CD4-positive, alpha-beta T cell treated with Interferon alpha-2 for 1 hour (primary cell): ENCODE measurements around the gene SLC30A4.
"Not testable (repeated sequence)": the region's sequence is repeated elsewhere in the genome, so short reads cannot be mapped to it uniquely, and the experiment has no call there.

ENCODE experiments used
- DNase-seq, 2 donors: peaks; one replicate each; pipeline ENCODE4 v3.0.0-alpha.2; 2020 to 2022

The SLC30A4 gene, protein sequence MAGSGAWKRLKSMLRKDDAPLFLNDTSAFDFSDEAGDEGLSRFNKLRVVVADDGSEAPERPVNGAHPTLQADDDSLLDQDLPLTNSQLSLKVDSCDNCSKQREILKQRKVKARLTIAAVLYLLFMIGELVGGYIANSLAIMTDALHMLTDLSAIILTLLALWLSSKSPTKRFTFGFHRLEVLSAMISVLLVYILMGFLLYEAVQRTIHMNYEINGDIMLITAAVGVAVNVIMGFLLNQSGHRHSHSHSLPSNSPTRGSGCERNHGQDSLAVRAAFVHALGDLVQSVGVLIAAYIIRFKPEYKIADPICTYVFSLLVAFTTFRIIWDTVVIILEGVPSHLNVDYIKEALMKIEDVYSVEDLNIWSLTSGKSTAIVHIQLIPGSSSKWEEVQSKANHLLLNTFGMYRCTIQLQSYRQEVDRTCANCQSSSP

DNA sequence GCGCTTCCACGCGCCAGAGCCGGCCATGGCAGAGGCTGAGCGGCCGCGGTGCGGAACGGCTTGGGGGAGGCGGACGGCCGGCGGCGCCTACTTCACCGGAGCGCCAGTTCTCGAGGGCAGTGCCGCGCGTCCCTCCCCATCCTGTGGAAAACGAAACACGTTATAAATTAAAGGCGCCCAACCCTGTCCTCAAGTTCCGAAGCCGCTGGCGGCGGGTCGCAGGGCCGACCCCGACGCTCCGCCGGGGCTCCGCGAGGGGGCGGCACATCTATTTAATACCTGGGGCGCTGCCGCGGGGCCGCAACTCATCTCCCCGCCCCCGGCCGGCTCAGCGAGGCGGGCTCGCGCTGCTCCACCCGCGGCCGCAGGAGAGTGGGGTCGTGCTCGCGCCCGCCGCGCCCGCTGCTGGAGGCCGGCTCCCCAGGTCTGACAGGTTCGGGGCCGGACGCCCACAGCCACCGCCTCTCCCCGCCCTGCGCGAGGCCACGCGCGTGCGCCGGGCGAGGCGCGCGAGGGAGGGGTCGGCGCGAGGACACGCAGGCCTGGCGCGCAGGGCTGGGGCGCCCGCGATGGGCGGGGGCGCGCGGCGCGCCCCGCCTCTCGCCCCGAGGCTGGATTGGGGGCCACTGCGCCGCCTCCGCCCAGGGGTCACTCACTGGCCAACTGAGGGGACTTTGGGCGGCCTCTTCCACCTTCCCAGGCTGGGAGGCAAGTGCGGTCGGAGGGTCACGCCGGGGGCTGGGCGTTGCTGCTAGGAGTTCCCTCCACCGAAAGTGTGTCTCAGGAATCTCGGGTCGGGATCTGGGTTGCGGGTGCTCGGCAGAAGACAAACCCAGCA is at the start of gene SLC30A4:
Gene SLC30A4 (minus strand): TSS at position 428 of the 838 bp plus-strand sequence. CDS start 401 bp downstream, at position 27.
- peak; percentile 77 to 80 for DNase-seq

DNA sequence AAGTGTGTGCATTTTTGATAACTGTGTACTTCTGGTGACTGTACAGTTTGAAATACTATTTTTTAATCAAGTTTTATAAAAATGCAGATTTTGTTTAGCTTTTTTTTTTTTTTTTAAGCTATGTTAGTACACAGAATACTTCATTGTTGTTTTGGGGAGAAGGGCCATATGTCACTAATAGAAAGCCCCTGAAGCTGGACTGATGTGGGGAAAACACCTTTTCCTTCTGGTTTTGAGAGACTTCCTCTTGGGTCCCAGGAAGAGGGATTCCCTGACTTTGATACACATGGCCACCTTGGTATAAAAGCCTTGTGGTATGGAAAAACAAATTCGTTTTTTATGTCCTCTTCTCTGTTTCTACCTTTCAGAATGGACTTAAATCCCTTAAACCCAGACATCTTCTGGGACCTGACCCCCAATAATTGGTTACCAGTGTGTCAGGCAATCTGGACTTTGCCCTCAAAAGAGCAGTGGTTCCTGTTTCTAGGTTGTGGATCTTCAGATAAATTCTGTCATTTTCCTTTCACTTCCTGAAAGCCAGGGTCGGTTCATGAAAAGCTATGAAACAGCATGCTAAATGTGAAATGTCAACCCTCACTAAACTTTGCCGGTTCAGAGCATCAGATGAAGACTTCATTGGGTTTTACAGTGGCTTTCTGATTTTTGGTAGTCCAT is 33.5 kb upstream of the SLC30A4 start:
- no peak for DNase-seq

DNA sequence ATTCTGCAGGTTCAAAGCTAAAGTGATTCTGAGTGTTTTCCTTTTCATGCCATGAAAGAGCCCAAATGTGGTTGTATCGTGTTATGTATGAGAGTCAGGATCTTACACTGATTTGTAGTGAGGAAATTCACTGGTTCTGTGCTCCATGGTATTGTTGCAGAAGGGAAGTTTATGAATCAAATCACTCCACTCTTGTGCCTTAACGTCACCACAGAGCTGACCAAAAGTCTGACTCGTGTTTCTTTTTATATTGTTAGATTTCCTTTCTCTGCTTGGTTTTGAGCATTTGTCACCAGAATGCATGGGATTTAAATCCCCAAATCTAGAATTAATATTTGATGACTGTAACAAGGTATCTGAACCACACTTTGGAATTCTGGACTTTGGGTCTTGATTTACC is 29.1 kb upstream of the SLC30A4 start:
- no peak for DNase-seq

GRCh38 chr15:45550436-45550835 is 27.9 kb upstream of the SLC30A4 start:
- DNase-seq, result no peak

- no peak for DNase-seq
Measured at GRCh38 chr15:45549541-45550220, 27.1 kb upstream of the SLC30A4 start.

DNA sequence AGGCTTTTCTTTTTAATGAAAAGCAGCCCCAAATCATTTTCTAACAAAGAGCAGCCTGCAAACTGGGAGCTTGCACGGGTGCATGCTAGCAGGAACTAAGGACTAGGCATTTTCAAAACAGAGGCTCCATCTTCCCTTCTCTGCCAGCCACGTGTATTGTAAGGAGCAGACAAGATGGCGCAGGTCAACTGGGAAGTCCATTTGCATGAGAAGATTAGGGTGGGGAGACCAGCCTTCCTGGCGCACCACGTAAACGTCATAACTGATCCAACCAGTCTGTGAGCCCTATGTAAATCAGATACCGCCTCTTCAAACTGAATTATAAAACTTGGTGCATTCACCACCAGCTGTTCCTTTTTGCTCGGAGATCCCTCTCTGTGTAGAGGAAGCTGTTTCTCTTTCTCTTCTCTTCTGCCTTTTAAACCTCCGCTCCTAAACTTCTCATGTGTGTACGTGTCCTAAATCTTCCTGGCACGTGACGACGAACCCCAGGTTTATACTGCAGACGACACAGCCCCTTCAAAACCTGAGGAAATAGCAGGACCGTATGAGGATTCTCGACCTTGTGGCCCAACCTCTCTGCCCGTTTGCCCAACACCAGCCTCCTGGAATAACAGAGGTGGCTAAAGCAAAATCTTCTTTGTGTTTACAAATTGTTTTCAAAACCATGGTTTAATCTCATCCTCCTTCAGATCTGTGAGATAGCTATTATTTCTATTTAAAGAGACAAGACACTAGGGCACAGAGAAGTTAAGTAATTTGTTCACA is 26.4 kb upstream of the SLC30A4 start:
- DNase-seq, result no peak

DNA sequence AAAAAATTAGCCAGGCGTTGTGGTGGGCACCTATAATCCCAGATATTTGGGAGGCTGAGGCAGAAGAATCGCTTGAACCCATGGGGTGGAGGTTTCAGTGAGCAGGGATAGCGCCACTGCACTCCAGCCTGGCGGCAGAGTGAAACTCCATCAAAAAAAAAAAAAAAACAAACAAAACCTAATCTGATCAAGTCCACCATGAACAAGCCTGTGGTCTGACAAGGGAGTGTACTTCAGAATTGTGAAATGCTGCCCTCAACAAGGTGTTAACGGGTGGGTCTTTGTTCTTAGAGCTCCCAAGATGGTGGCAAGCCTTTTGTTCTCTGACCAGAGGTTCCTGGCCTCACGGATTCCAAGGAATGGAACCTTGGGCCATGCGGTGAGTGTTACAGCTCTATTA is 24.2 kb upstream of the SLC30A4 start:
- no peak for DNase-seq

GRCh38 chr15:45544266-45545023 is 21.9 kb upstream of the SLC30A4 start:
- no peak for DNase-seq

DNA sequence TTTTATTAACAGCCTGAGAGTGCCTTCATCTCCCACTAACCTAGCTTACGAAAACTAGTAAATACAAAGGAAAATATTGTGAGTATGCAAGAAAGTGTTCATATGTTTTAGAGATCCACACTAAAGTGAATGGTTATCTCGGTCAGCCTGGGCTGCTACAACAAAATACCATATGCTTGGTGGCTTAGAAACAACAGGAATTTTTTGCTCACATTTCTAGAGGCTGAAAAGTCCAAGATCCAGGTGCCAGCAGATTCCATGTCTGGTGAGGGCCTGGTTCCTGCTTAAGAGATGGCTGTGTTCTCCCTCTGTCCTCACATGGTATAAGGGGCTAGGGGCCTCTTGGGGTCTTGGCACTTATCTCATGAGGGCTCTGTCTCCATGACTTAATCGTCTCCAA is 20.5 kb upstream of the SLC30A4 start:
- no peak for DNase-seq

- DNase-seq, result no peak
Measured at GRCh38 chr15:45540531-45540930, 18.0 kb upstream of the SLC30A4 start.

GRCh38 chr15:45539680-45540079 is 17.1 kb upstream of the SLC30A4 start:
- no peak for DNase-seq

GRCh38 chr15:45536934-45537333 is 14.4 kb upstream of the SLC30A4 start:
- DNase-seq, result no peak

DNA sequence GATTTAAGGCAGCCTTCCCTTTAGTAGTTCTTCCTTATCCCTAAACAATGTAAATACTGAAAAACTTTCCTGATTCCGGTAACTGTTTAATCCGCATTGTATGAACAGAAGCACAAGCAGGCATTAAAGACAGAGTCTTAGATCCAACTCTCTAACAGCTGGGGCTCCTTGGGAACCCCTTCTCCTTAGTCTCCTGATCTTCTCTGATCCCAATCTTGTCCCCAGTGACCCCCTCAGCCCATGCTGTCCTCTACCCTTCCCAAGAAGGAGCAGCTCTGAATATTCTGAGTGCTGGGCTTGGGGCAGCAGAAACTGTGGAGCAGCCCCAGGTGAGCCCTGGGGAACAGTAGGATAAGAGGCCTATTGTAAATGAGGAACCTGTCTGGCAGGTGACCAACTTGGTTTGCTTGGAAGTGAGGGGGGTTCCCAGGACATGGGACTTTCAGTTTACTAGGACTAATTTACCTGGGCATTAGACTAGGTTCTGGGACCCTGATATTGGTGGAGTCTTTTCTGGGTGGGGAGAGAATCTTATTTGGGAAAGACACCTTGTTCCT is 13.0 kb upstream of the SLC30A4 start:
- DNase-seq, result no peak

- DNase-seq, result no peak
Measured at GRCh38 chr15:45534821-45535220, 12.3 kb upstream of the SLC30A4 start.

DNA sequence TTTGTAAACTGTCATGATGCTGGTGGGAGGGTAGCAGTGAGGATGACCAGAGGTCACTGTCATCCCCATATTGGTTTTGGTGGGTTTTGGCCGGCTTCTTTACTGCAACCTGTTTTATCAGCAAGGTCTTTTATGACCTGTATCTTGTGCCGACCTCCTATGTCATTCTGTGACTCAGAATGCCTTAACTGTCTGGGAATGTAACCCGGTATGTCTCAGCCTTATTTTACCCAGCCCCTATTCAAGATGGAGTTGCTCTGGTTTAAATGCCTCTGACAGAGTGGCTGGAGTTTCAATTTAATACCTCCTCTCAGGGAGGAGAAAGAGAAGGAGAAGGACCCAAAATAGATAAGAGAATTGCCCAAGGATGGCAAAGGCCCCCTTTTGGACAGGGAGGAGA is 10.3 kb upstream of the SLC30A4 start:
- DNase-seq, result not testable (repeated sequence)

- DNase-seq, result no peak
Measured at GRCh38 chr15:45529613-45530012, 7.1 kb upstream of the SLC30A4 start.

DNA sequence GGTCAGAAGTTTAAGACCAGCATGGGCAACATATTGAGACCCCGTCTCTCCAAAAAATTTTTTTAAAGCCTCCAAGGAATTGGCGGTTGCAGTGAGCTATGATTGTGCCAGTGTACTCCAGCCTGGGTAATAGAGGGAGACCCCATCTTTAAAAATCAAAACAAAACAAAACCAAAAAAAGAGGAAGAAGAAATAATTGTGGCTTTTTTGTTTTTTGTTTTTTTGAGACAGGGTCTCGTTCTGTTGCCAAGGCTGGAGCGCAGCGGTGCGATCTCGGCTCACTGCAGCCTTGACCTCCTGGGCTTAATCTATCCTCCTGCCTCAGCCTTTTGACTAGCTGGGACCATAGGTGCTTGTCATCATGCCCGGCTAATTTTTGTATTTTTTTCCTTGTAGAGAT is 4.5 kb upstream of the SLC30A4 start:
- no peak for DNase-seq

GRCh38 chr15:45523166-45523460 is 558 bp upstream of the SLC30A4 start:
- peak in 1 of 2 donors; percentile 1 for DNase-seq

- DNase-seq, result peak in 1 of 2 donors; percentile 19
Measured at GRCh38 chr15:45521596-45522327, 793 bp downstream of the SLC30A4 start.

DNA sequence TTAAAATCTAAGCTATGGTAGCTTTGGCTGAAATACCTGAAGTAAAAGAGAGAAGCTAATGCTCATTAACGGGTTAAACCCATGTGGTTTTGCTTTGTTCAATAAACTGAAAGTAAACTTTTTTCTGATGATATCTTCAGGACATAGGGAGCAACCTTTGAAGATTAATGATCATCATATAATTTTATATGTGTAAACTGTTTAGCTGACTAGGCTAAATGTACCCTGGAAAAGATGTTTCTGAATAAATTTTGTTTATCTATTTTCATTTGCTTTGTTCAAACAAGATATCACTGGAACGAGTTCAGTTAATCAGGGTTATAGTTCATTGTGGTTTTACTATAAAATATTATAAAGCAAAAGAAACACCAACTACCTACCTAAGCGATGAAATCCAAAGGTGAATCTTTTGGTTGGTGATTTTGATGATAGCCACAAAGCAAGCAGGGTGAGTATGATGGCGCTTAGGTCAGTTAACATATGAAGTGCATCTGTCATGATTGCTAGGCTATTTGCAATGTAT is 11.7 kb downstream of the SLC30A4 start:
- DNase-seq, result no peak
